SK-N-SH (cell line): Measurements from ENCODE around the gene DIP2A. TPM values are rescaled to one million over a fixed set of nuclear protein-coding genes. Genes with fewer than 3 reads are reported as not detected.

Experiments
- CTCF ChIA-PET: fragments of 300-600, 350-600 bp; formaldehyde crosslinking; extraction: SDS; loops from one replicate; lab custom pipeline; 2021; lab: Yijun Ruan, JAX
- POLR2A ChIA-PET: fragments of 350-600 bp; sonication (Branson Sonifier 250); formaldehyde crosslinking; extraction: SDS; loops from one replicate; lab custom pipeline; 2020; ENCODE audit warnings: antibody characterized with exemption, inconsistent platforms; lab: Yijun Ruan, JAX
- DNase-seq: peaks from one replicate; pipeline ENCODE4 v3.0.0; 2012
- H2AFZ ChIP-seq: fragments of 200-600 bp; sonication (generic); 2 replicates; pipeline ENCODE4 v1.8.1; 2016; ENCODE audit warnings: antibody characterized with exemption, mild to moderate bottlenecking, low read depth
- H3F3A ChIP-seq: fragments of 200-600 bp; sonication (generic); replicated peaks from 2 replicates; pipeline ENCODE3; 2016; ENCODE audit warnings: antibody characterized with exemption, mild to moderate bottlenecking; ENCODE audit not compliant: insufficient read depth
- H3K27ac ChIP-seq, 2 experiments: fragments of 200-500 bp in 1 of 2; fragments of 200-600 bp in 1 of 2; sonication (Bioruptor generic) in 1 of 2; sonication (generic), shearing (Covaris generic) in 1 of 2; 2 replicates each; pipeline versions ENCODE4 v1.5.1 to v1.6.1; 2014 to 2016; ENCODE audit warnings: low read depth in 2 of 2, inconsistent platforms in 1 of 2, low read length in 1 of 2, mild to moderate bottlenecking in 1 of 2, mixed read lengths in 1 of 2
- H3K27me3 ChIP-seq: fragments of 200-600 bp; sonication (generic), shearing (Covaris generic); 2 replicates; pipeline ENCODE4 v1.6.1; 2016; ENCODE audit warnings: mixed run types; ENCODE audit not compliant: insufficient read depth
- H3K36me3 ChIP-seq, 2 experiments: fragments of 200-500 bp in 1 of 2; fragments of 200-600 bp in 1 of 2; sonication (Bioruptor generic) in 1 of 2; sonication (generic) in 1 of 2; replicated peaks in 1 of 2; 2 replicates each; pipeline versions ENCODE3 to v1.5.1; 2014 to 2016; ENCODE audit warnings: low read length in 1 of 2, mild to moderate bottlenecking in 1 of 2; ENCODE audit not compliant: insufficient read depth in 2 of 2, control insufficient read depth in 1 of 2
- H3K4me1 ChIP-seq, 2 experiments: fragments of 200-500 bp in 1 of 2; fragments of 200-600 bp in 1 of 2; sonication (Bioruptor generic) in 1 of 2; sonication (generic), shearing (Covaris generic) in 1 of 2; 2 replicates each; pipeline versions ENCODE4 v1.5.1 to v1.6.1; 2014 to 2016; ENCODE audit warnings: low read depth in 1 of 2, low read length in 1 of 2, mixed run types in 1 of 2; ENCODE audit not compliant: insufficient read depth in 2 of 2, control insufficient read depth in 1 of 2
- H3K4me2 ChIP-seq: fragments of 200-600 bp; sonication (generic), shearing (Covaris generic); 2 replicates; pipeline ENCODE4 v1.6.1; 2017; ENCODE audit warnings: mixed run types
- H3K4me3 ChIP-seq, 2 experiments: fragments of 200-500 bp in 1 of 2; fragments of 200-600 bp in 1 of 2; sonication (Bioruptor generic) in 1 of 2; sonication (generic), shearing (Covaris generic) in 1 of 2; 2 replicates each; pipeline versions ENCODE4 v1.5.1 to v1.8.1; 2014 to 2016; ENCODE audit warnings: low read depth in 2 of 2, inconsistent platforms in 1 of 2, low read length in 1 of 2, mild to moderate bottlenecking in 1 of 2, mixed read lengths in 1 of 2, moderate library complexity in 1 of 2
- H3K79me2 ChIP-seq: fragments of 200-600 bp; sonication (generic); 2 replicates; pipeline ENCODE4 v1.8.1; 2017; ENCODE audit warnings: mild to moderate bottlenecking; ENCODE audit not compliant: insufficient read depth
- H3K9ac ChIP-seq: fragments of 200-600 bp; sonication (generic); 2 replicates; pipeline ENCODE4 v1.6.1; 2017; ENCODE audit warnings: mixed run types
- H3K9me2 ChIP-seq: fragments of 200-600 bp; sonication (generic); 2 replicates; pipeline ENCODE4 v1.6.1; 2017; ENCODE audit warnings: mixed run types
- H3K9me3 ChIP-seq: fragments of 200-600 bp; sonication (generic); 2 replicates; pipeline ENCODE4 v1.6.1; 2017; ENCODE audit warnings: mixed run types, mild to moderate bottlenecking, moderate library complexity
- H4K20me1 ChIP-seq: fragments of 200-600 bp; sonication (generic); 2 replicates; pipeline ENCODE4 v1.6.1; 2017; ENCODE audit warnings: mild to moderate bottlenecking, mixed run types; ENCODE audit not compliant: insufficient read depth
- CHD2 ChIP-seq: fragments of 150-350 bp; IDR thresholded peaks from 2 replicates; pipeline ENCODE4 v1.6.1; 2018; ENCODE audit warnings: low read length; ENCODE audit not compliant: partially characterized antibody
- ELF1 ChIP-seq: IDR thresholded peaks from 2 replicates; pipeline ENCODE4 v1.4.0; 2012
- EZH2phosphoT487 ChIP-seq: fragments of 200-600 bp; sonication (generic); IDR thresholded peaks from 2 replicates; pipeline ENCODE4 v1.6.1; 2017; ENCODE audit warnings: low read depth, mixed run types, mild to moderate bottlenecking, antibody characterized with exemption, moderate library complexity, borderline replicate concordance
- FOSL2 ChIP-seq: IDR thresholded peaks from 2 replicates; pipeline ENCODE4 v1.4.0; 2012; ENCODE audit warnings: low read depth, mild to moderate bottlenecking, moderate library complexity, borderline replicate concordance
- FOXM1 ChIP-seq: IDR thresholded peaks from 2 replicates; pipeline ENCODE4 v1.4.0; 2012; ENCODE audit warnings: low read depth, mild to moderate bottlenecking
- MEF2A ChIP-seq: IDR thresholded peaks from 2 replicates; pipeline ENCODE4 v1.4.0; 2012; ENCODE audit warnings: low read depth, borderline replicate concordance
- NFIC ChIP-seq: IDR thresholded peaks from 2 replicates; pipeline ENCODE4 v1.4.0; 2012; ENCODE audit warnings: borderline replicate concordance
- PBX3 ChIP-seq: IDR thresholded peaks from 2 replicates; pipeline ENCODE4; 2012
- POLR2AphosphoS5 ChIP-seq: IDR thresholded peaks from 2 replicates; pipeline ENCODE4 v1.6.1; 2012; ENCODE audit warnings: low read depth, low read length
- RAD21 ChIP-seq: IDR thresholded peaks from 2 replicates; pipeline ENCODE4 v1.6.1; 2012; ENCODE audit warnings: mild to moderate bottlenecking, low read length
- RCOR1 ChIP-seq: fragments of 150-350 bp; IDR thresholded peaks from 2 replicates; pipeline ENCODE4 v1.6.1; 2017; ENCODE audit warnings: antibody characterized with exemption, low read length
- RFX5 ChIP-seq: IDR thresholded peaks from 2 replicates; pipeline ENCODE4 v1.6.1; 2012; ENCODE audit warnings: mild to moderate bottlenecking, improper control_type of control experiment, low read length
- SIN3A ChIP-seq: IDR thresholded peaks from 2 replicates; pipeline ENCODE4 v1.6.1; 2012; ENCODE audit warnings: low read depth, mild to moderate bottlenecking, low read length, moderate library complexity, borderline replicate concordance
- SMC3 ChIP-seq: IDR thresholded peaks from 2 replicates; pipeline ENCODE4 v1.6.1; 2012; ENCODE audit warnings: low read depth, low read length, improper control_type of control experiment
- TAF1 ChIP-seq: IDR thresholded peaks from 2 replicates; pipeline ENCODE4 v1.6.1; 2012; ENCODE audit warnings: low read depth, mild to moderate bottlenecking, low read length, moderate library complexity, borderline replicate concordance
- TCF12 ChIP-seq: IDR thresholded peaks from 2 replicates; pipeline ENCODE4 v1.4.0; 2012
- TEAD4 ChIP-seq: IDR thresholded peaks from 2 replicates; pipeline ENCODE4 v1.4.0; 2012; ENCODE audit warnings: mild to moderate bottlenecking, borderline replicate concordance; ENCODE audit not compliant: insufficient read depth
- ZBTB33 ChIP-seq: IDR thresholded peaks from 2 replicates; pipeline ENCODE4 v1.4.0; 2012; ENCODE audit warnings: low read depth, borderline replicate concordance
- WGBS: methylation state at CpG from one replicate; pipeline ENCODE4 v1.1.6; 2017; ENCODE audit warnings: low lambda C conversion rate; 5-methylcytosine and 5-hydroxymethylcytosine counted together
- polyA plus RNA-seq, 3 experiments: library from polyadenylated mRNA; depleted of rRNA; stranded (reverse); fragments of >200 nt; gene quantifications; 2 replicates each; pipeline ENCODE4 v1.2.3, GENCODE V29; 2012
- TF ChIP-seq, protein P1 (sequence below): fragments of 150-350 bp; IDR thresholded peaks from 2 replicates; pipeline ENCODE4 v1.6.1; 2016; ENCODE audit warnings: mild to moderate bottlenecking, low read depth, low read length
- TF ChIP-seq, protein P2 (sequence below): fragments of 200-600 bp; sonication (generic); IDR thresholded peaks from 2 replicates; pipeline ENCODE4 v1.6.1; 2017; ENCODE audit warnings: antibody characterized with exemption, mild to moderate bottlenecking, moderate library complexity
- TF ChIP-seq, protein P3 (sequence below): IDR thresholded peaks from 2 replicates; pipeline ENCODE4 v1.4.0; 2012; ENCODE audit warnings: low read depth, borderline replicate concordance

Gene DIP2A
- polyA plus RNA-seq, 1 of the 3 experiments (the other 2 are of a cell fraction): 26.9 TPM

GRCh38 chr21:46537026-46537425, 78.3 kb downstream of the DIP2A start:
- H3K9me2 ChIP-seq: no peaks in the 10 kb centered on the region
- no peak overlapping the region for H3K27ac ChIP-seq
- TF ChIP-seq RCOR1: no peak
- no peak for TF ChIP-seq EZH2phosphoT487
- no peak for TF ChIP-seq FOSL2
- TF ChIP-seq TEAD4: no peak
- TF ChIP-seq RAD21: no peak
- TF ChIP-seq, protein P1, sequence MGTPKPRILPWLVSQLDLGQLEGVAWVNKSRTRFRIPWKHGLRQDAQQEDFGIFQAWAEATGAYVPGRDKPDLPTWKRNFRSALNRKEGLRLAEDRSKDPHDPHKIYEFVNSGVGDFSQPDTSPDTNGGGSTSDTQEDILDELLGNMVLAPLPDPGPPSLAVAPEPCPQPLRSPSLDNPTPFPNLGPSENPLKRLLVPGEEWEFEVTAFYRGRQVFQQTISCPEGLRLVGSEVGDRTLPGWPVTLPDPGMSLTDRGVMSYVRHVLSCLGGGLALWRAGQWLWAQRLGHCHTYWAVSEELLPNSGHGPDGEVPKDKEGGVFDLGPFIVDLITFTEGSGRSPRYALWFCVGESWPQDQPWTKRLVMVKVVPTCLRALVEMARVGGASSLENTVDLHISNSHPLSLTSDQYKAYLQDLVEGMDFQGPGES: no peak
- no peak for TF ChIP-seq SMC3
- no peak for TF ChIP-seq RFX5
- TF ChIP-seq MEF2A: no peak
- TF ChIP-seq, protein P2, sequence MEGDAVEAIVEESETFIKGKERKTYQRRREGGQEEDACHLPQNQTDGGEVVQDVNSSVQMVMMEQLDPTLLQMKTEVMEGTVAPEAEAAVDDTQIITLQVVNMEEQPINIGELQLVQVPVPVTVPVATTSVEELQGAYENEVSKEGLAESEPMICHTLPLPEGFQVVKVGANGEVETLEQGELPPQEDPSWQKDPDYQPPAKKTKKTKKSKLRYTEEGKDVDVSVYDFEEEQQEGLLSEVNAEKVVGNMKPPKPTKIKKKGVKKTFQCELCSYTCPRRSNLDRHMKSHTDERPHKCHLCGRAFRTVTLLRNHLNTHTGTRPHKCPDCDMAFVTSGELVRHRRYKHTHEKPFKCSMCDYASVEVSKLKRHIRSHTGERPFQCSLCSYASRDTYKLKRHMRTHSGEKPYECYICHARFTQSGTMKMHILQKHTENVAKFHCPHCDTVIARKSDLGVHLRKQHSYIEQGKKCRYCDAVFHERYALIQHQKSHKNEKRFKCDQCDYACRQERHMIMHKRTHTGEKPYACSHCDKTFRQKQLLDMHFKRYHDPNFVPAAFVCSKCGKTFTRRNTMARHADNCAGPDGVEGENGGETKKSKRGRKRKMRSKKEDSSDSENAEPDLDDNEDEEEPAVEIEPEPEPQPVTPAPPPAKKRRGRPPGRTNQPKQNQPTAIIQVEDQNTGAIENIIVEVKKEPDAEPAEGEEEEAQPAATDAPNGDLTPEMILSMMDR: no peak
- no peak for TF ChIP-seq ELF1
- no peak for TF ChIP-seq TCF12
- no peak for TF ChIP-seq CHD2
- WGBS: 94% methylated on average over 6 of the region's 6 CpGs
- no peak overlapping the region for H3K9ac ChIP-seq
- no peaks in the 10 kb centered on the region for H3F3A ChIP-seq
- H3K9me3 ChIP-seq: no peaks in the 10 kb centered on the region
- no peak overlapping the region for H3K4me3 ChIP-seq
- H2AFZ ChIP-seq: no peak overlapping the region
- POLR2A ChIA-PET: no interaction called here
- peaks cover 0 to 20% of the 10 kb centered on the region in 2 experiments; a peak in 1 of 4 replicates for H3K4me1 ChIP-seq
- CTCF ChIA-PET: no interaction called here
- no peaks in the 10 kb centered on the region for H4K20me1 ChIP-seq
- no peaks in the 10 kb centered on the region for H3K79me2 ChIP-seq
- H3K27me3 ChIP-seq: no peaks in the 10 kb centered on the region
- H3K4me2 ChIP-seq: no peak overlapping the region
- no peak for DNase-seq
- peaks cover 46 to 66% of the 10 kb centered on the region in 2 experiments for H3K36me3 ChIP-seq

- CTCF ChIA-PET: interaction anchor here (0.8 kb wide), 1 partner anchor 14 kb away, joined by 4 read pairs; no protein-coding TSS in a partner anchor
- Histone ChIP-seq H2AFZ (no peak overlapping the region), H4K20me1 (no peaks in the 10 kb centered on the region), H3K9me3 (no peaks in the 10 kb centered on the region), H3K79me2 (no peaks in the 10 kb centered on the region), H3K36me3 (peaks cover 39 to 67% of the 10 kb centered on the region in 2 experiments), H3K27ac (no peak overlapping the region), H3K9ac (no peak overlapping the region), H3K27me3 (no peaks in the 10 kb centered on the region), H3K4me2 (no peak overlapping the region), H3K9me2 (no peaks in the 10 kb centered on the region), H3K4me1 (peaks cover 0 to 16% of the 10 kb centered on the region in 2 experiments; a peak in 1 of 4 replicates), H3K4me3 (no peak overlapping the region), H3F3A (no peaks in the 10 kb centered on the region)
- no peak for DNase-seq
- WGBS: 95% methylated on average over 9 of the region's 16 CpGs
- POLR2A ChIA-PET: no interaction called here
- TF ChIP-seq FOSL2 (no peak), RCOR1 (no peak), SMC3 (no peak), TAF1 (no peak), TEAD4 (no peak), NFIC (no peak), SIN3A (no peak), FOXM1 (no peak), RAD21 (no peak), PBX3 (no peak), ZBTB33 (no peak), EZH2phosphoT487 (no peak), POLR2AphosphoS5 (no peak)
- TF ChIP-seq, protein P3, sequence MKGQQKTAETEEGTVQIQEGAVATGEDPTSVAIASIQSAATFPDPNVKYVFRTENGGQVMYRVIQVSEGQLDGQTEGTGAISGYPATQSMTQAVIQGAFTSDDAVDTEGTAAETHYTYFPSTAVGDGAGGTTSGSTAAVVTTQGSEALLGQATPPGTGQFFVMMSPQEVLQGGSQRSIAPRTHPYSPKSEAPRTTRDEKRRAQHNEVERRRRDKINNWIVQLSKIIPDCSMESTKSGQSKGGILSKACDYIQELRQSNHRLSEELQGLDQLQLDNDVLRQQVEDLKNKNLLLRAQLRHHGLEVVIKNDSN: no peak
Measured at GRCh38 chr21:46538262-46538661, 79.6 kb downstream of the DIP2A start.
